WTC11 (cell line): Measurements from ENCODE around the gene PEX6. TPM values are rescaled to one million over a fixed set of nuclear protein-coding genes. Genes with fewer than 3 reads are reported as not detected.
A peak's percentile ranks its signal among the peaks of the same experiment; 100 is the strongest.

Experiments used
- ATAC-seq: fragments of 200-7000 bp; cut with Tn5 transposase; 2 replicates; pipeline ENCODE4 v1.10.0; 2021; ENCODE audit warnings: mild to moderate bottlenecking, moderate library complexity
- CTCF ChIA-PET: fragments of 300-600 bp; sonication (Branson Sonifier 250); formaldehyde crosslinking; loops from one replicate; lab custom pipeline; 2021; ENCODE audit warnings: antibody characterized with exemption; lab: Charles Lee
- POLR2A ChIA-PET: fragments of 350-600 bp; sonication (Branson Sonifier 250); formaldehyde crosslinking; loops from one replicate; lab custom pipeline; 2021; ENCODE audit warnings: antibody characterized with exemption; lab: Charles Lee
- DNase-seq: peaks from one replicate; pipeline ENCODE4 v3.0.0; 2021; ENCODE audit warnings: low spot score
- H3K27ac Mint-ChIP-seq: 2 replicates; pipeline ENCODE4 v1.8.0; 2021; ENCODE audit warnings: mixed read lengths
- H3K27me3 Mint-ChIP-seq: 2 replicates; pipeline ENCODE4 v1.8.0; 2021; ENCODE audit warnings: low read depth, mild to moderate bottlenecking, moderate library complexity, mixed read lengths
- H3K36me3 Mint-ChIP-seq: 2 replicates; pipeline ENCODE4 v1.8.0; 2021; ENCODE audit warnings: mixed read lengths
- H3K4me1 Mint-ChIP-seq: 2 replicates; pipeline ENCODE4 v1.8.0; 2022; ENCODE audit warnings: mixed read lengths
- H3K4me3 Mint-ChIP-seq: 2 replicates; pipeline ENCODE4 v1.8.0; 2021; ENCODE audit warnings: mild to moderate bottlenecking, moderate library complexity, mixed read lengths
- H3K9me3 Mint-ChIP-seq: 2 replicates; pipeline ENCODE4 v1.8.0; 2021; ENCODE audit warnings: mixed read lengths
- EMX1 ChIP-seq: fragments of 250-450 bp; sonication (Bioruptor Pico); IDR thresholded peaks from 2 replicates; pipeline ENCODE4 v1.8.0; 2021; ENCODE audit warnings: mild to moderate bottlenecking
- FOXP1 ChIP-seq: sonication (generic); formaldehyde crosslinking; IDR thresholded peaks from 2 replicates; pipeline ENCODE4 v1.8.0; 2022; ENCODE audit warnings: missing genetic modification reagents, mild to moderate bottlenecking, moderate library complexity, borderline replicate concordance
- NFATC4 ChIP-seq: fragments of 250-450 bp; sonication (Bioruptor Pico); IDR thresholded peaks from 2 replicates; pipeline ENCODE4 v1.9.0; 2021; ENCODE audit warnings: mild to moderate bottlenecking
- NR2C2 ChIP-seq: sonication (generic); formaldehyde crosslinking; IDR thresholded peaks from 2 replicates; pipeline ENCODE4 v1.8.0; 2022; ENCODE audit warnings: mild to moderate bottlenecking, missing genetic modification reagents
- SMAD4 ChIP-seq: sonication (generic); formaldehyde crosslinking; IDR thresholded peaks from 2 replicates; pipeline ENCODE4 v1.8.0; 2022; ENCODE audit warnings: mild to moderate bottlenecking, missing genetic modification reagents
- SP1 ChIP-seq: sonication (generic); formaldehyde crosslinking; conservative IDR thresholded peaks from 2 replicates; pipeline ENCODE4 v1.8.1; 2022; ENCODE audit warnings: missing genetic modification reagents
- TCF7 ChIP-seq: sonication (generic); formaldehyde crosslinking; IDR thresholded peaks from 2 replicates; pipeline ENCODE4 v1.8.0; 2022; ENCODE audit warnings: mild to moderate bottlenecking, low read depth, missing genetic modification reagents, moderate library complexity
- TEAD1 ChIP-seq: sonication (generic); formaldehyde crosslinking; IDR thresholded peaks from 2 replicates; pipeline ENCODE4 v1.8.0; 2022; ENCODE audit warnings: mild to moderate bottlenecking, missing genetic modification reagents
- TEAD4 ChIP-seq: sonication (generic); formaldehyde crosslinking; IDR thresholded peaks from 2 replicates; pipeline ENCODE4 v1.8.0; 2022; ENCODE audit warnings: mild to moderate bottlenecking, missing genetic modification reagents
- ZNF121 ChIP-seq: sonication (generic); formaldehyde crosslinking; IDR thresholded peaks from 2 replicates; pipeline ENCODE4 v1.8.0; 2023; ENCODE audit warnings: missing genetic modification reagents
- ZNF317 ChIP-seq: sonication (generic); formaldehyde crosslinking; IDR thresholded peaks from 2 replicates; pipeline ENCODE4 v1.8.1; 2023; ENCODE audit warnings: low read depth, mild to moderate bottlenecking, moderate library complexity, missing genetic modification reagents, borderline replicate concordance
- total RNA-seq: library from RNA; stranded (reverse); gene quantifications from 3 replicates; pipeline ENCODE4 v1.2.3, GENCODE V29; 2021
- TF ChIP-seq, protein P1 (sequence below): sonication (generic); formaldehyde crosslinking; IDR thresholded peaks from 2 replicates; pipeline ENCODE4 v1.8.0; 2023; ENCODE audit warnings: mild to moderate bottlenecking, missing genetic modification reagents
- TF ChIP-seq, protein P2 (sequence below): sonication (generic); formaldehyde crosslinking; IDR thresholded peaks from 2 replicates; pipeline ENCODE4 v1.8.1; 2023; ENCODE audit warnings: mild to moderate bottlenecking, missing genetic modification reagents, moderate library complexity
- TF ChIP-seq, protein P3 (sequence below): fragments of 250-450 bp; sonication (Bioruptor Pico); IDR thresholded peaks from 2 replicates; pipeline ENCODE4 v1.9.0; 2021; ENCODE audit warnings: mild to moderate bottlenecking, borderline replicate concordance
- TF ChIP-seq, protein P4 (sequence below): fragments of 200-600 bp; IDR thresholded peaks from 2 replicates; pipeline ENCODE4 v1.8.0; 2022; ENCODE audit warnings: antibody characterized with exemption
- TF ChIP-seq, protein P5 (sequence below): fragments of 250-450 bp; sonication (Bioruptor Pico); IDR thresholded peaks from 2 replicates; pipeline ENCODE4 v1.9.0; 2021; ENCODE audit warnings: moderate library complexity, mild to moderate bottlenecking, inconsistent platforms, borderline replicate concordance

The PEX6 gene
- total RNA-seq, 1 experiment from 2014 or later, result 8.2 TPM

DNA sequence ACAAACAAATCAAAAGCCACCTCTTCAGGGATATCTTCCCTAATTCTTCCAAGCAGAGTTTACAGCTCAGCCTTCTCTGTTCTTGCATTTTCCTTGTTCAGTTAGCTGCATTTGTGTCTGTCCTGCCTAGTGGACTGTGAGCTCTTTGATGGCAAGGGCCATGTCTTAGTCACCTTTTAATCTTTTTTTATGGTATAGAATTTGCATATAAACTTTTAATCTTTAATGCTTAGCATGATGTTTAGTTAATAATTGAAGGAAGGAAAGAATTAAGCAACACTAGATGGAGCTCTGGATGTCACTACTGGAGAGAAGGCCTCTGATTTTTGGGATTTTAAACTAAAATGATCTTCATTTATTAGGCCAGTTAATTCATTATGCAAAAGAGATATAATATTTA lies 17.5 kb upstream of the PEX6 start (continued):
- TF ChIP-seq, protein P1, sequence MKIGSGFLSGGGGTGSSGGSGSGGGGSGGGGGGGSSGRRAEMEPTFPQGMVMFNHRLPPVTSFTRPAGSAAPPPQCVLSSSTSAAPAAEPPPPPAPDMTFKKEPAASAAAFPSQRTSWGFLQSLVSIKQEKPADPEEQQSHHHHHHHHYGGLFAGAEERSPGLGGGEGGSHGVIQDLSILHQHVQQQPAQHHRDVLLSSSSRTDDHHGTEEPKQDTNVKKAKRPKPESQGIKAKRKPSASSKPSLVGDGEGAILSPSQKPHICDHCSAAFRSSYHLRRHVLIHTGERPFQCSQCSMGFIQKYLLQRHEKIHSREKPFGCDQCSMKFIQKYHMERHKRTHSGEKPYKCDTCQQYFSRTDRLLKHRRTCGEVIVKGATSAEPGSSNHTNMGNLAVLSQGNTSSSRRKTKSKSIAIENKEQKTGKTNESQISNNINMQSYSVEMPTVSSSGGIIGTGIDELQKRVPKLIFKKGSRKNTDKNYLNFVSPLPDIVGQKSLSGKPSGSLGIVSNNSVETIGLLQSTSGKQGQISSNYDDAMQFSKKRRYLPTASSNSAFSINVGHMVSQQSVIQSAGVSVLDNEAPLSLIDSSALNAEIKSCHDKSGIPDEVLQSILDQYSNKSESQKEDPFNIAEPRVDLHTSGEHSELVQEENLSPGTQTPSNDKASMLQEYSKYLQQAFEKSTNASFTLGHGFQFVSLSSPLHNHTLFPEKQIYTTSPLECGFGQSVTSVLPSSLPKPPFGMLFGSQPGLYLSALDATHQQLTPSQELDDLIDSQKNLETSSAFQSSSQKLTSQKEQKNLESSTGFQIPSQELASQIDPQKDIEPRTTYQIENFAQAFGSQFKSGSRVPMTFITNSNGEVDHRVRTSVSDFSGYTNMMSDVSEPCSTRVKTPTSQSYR (CRISPR knock-in tag), result no peak
- no peak for TF ChIP-seq NR2C2 (CRISPR knock-in tag)
- TF ChIP-seq, all 79 proteins: peak for 0

DNA sequence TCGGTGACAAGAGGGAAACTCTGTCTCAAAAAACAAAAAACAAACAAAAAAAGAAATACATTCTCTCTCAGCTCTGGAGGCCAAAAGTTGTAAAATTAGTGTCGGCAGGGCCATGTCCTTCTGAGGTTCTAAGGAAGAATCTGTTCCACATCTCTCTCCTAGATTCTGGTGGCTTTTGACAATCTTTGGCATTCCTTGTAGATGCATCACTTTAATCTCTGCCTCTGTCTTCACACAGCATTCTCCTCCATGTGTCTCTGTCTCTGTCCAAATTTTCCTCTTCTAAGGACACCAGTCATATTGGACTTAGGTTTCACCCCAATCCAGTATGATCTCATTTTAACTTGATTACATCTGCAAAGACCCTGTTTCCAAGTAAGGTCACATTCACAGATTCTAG lies 14.5 kb upstream of the PEX6 start:
- Mint-ChIP-seq H3K9me3 (no peaks in the 10 kb centered on the region), H3K4me3 (no peak overlapping the region)
- POLR2A ChIA-PET, result no interaction called here

DNA sequence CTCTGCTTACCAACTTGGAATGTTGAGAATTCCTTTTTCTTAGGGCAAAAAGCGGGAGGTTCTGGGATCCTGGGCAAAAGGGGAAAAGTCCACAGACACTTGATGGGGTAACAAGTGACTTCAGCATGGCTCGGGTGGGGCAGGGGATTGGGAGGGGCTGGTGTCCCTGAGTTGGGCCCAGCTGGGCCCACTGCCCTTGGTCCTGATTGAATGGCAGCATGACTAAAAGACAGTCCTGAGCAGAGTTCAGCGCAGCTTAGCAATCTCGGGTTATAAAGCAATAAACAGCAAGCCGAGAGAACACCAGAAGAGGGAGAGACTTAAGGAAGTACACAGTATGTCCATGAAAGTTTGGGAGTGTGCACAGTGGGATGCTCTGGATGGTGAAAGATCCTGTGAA lies 10.9 kb upstream of the PEX6 start:
- POLR2A ChIA-PET, result no interaction called here
- no peak overlapping the region for H3K27ac Mint-ChIP-seq

More for the DNA sequence above, 14.5 kb upstream of the PEX6 start:
- CTCF ChIA-PET, result no interaction called here
- no peaks in the 10 kb centered on the region for H3K27me3 Mint-ChIP-seq
- ATAC-seq (no peak), DNase-seq (no peak)
- peaks cover 21% of the 10 kb centered on the region for H3K36me3 Mint-ChIP-seq
- no peaks in the 10 kb centered on the region for H3K4me1 Mint-ChIP-seq
- H3K27ac Mint-ChIP-seq, result peak overlapping the region; percentile 2; the same call in 1 of the 2 replicates
- TF ChIP-seq TEAD1 (CRISPR knock-in tag) (no peak), ZNF317 (CRISPR knock-in tag) (no peak), FOXP1 (CRISPR knock-in tag) (no peak), TCF7 (no peak), TEAD4 (CRISPR knock-in tag) (no peak), NFATC4 (no peak), ZNF121 (CRISPR knock-in tag) (no peak), EMX1 (CRISPR knock-in tag) (no peak), SMAD4 (CRISPR knock-in tag) (no peak)
- TF ChIP-seq, protein P2, sequence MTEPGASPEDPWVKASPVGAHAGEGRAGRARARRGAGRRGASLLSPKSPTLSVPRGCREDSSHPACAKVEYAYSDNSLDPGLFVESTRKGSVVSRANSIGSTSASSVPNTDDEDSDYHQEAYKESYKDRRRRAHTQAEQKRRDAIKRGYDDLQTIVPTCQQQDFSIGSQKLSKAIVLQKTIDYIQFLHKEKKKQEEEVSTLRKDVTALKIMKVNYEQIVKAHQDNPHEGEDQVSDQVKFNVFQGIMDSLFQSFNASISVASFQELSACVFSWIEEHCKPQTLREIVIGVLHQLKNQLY (CRISPR knock-in tag), result no peak
- TF ChIP-seq, protein P3, sequence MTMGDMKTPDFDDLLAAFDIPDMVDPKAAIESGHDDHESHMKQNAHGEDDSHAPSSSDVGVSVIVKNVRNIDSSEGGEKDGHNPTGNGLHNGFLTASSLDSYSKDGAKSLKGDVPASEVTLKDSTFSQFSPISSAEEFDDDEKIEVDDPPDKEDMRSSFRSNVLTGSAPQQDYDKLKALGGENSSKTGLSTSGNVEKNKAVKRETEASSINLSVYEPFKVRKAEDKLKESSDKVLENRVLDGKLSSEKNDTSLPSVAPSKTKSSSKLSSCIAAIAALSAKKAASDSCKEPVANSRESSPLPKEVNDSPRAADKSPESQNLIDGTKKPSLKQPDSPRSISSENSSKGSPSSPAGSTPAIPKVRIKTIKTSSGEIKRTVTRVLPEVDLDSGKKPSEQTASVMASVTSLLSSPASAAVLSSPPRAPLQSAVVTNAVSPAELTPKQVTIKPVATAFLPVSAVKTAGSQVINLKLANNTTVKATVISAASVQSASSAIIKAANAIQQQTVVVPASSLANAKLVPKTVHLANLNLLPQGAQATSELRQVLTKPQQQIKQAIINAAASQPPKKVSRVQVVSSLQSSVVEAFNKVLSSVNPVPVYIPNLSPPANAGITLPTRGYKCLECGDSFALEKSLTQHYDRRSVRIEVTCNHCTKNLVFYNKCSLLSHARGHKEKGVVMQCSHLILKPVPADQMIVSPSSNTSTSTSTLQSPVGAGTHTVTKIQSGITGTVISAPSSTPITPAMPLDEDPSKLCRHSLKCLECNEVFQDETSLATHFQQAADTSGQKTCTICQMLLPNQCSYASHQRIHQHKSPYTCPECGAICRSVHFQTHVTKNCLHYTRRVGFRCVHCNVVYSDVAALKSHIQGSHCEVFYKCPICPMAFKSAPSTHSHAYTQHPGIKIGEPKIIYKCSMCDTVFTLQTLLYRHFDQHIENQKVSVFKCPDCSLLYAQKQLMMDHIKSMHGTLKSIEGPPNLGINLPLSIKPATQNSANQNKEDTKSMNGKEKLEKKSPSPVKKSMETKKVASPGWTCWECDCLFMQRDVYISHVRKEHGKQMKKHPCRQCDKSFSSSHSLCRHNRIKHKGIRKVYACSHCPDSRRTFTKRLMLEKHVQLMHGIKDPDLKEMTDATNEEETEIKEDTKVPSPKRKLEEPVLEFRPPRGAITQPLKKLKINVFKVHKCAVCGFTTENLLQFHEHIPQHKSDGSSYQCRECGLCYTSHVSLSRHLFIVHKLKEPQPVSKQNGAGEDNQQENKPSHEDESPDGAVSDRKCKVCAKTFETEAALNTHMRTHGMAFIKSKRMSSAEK (CRISPR knock-in tag), result no peak
- TF ChIP-seq, protein P4, sequence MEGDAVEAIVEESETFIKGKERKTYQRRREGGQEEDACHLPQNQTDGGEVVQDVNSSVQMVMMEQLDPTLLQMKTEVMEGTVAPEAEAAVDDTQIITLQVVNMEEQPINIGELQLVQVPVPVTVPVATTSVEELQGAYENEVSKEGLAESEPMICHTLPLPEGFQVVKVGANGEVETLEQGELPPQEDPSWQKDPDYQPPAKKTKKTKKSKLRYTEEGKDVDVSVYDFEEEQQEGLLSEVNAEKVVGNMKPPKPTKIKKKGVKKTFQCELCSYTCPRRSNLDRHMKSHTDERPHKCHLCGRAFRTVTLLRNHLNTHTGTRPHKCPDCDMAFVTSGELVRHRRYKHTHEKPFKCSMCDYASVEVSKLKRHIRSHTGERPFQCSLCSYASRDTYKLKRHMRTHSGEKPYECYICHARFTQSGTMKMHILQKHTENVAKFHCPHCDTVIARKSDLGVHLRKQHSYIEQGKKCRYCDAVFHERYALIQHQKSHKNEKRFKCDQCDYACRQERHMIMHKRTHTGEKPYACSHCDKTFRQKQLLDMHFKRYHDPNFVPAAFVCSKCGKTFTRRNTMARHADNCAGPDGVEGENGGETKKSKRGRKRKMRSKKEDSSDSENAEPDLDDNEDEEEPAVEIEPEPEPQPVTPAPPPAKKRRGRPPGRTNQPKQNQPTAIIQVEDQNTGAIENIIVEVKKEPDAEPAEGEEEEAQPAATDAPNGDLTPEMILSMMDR, result no peak
- TF ChIP-seq, protein P5, sequence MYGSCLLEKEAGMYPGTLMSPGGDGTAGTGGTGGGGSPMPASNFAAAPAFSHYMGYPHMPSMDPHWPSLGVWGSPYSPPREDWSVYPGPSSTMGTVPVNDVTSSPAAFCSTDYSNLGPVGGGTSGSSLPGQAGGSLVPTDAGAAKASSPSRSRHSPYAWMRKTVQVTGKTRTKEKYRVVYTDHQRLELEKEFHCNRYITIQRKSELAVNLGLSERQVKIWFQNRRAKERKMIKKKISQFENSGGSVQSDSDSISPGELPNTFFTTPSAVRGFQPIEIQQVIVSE (CRISPR knock-in tag), result no peak

More for the DNA sequence above, 10.9 kb upstream of the PEX6 start:
- ATAC-seq (no peak), DNase-seq (no peak)
- TF ChIP-seq SP1 (CRISPR knock-in tag) (no peak), ZNF317 (CRISPR knock-in tag) (no peak)
- Mint-ChIP-seq H3K27me3 (no peaks in the 10 kb centered on the region), H3K9me3 (no peaks in the 10 kb centered on the region), H3K4me1 (peaks cover 15% of the 10 kb centered on the region), H3K4me3 (no peak overlapping the region), H3K36me3 (peaks cover 21% of the 10 kb centered on the region)
- CTCF ChIA-PET, result no interaction called here
